WTC11 (cell line): Measurements from ENCODE around the gene RPTOR. TPM values are rescaled to one million over a fixed set of nuclear protein-coding genes. Genes with fewer than 3 reads are reported as not detected.

Experiments
- ATAC-seq: fragments of 200-7000 bp; cut with Tn5 transposase; 2 replicates; pipeline ENCODE4 v1.10.0; 2021; ENCODE audit warnings: mild to moderate bottlenecking, moderate library complexity
- CTCF ChIA-PET: fragments of 300-600 bp; sonication (Branson Sonifier 250); formaldehyde crosslinking; loops from one replicate; lab custom pipeline; 2021; ENCODE audit warnings: antibody characterized with exemption; lab: Charles Lee
- POLR2A ChIA-PET: fragments of 350-600 bp; sonication (Branson Sonifier 250); formaldehyde crosslinking; loops from one replicate; lab custom pipeline; 2021; ENCODE audit warnings: antibody characterized with exemption; lab: Charles Lee
- DNase-seq: peaks from one replicate; pipeline ENCODE4 v3.0.0; 2021; ENCODE audit warnings: low spot score
- H3K27ac Mint-ChIP-seq: 2 replicates; pipeline ENCODE4 v1.8.0; 2021; ENCODE audit warnings: mixed read lengths
- H3K27me3 Mint-ChIP-seq: 2 replicates; pipeline ENCODE4 v1.8.0; 2021; ENCODE audit warnings: low read depth, mild to moderate bottlenecking, moderate library complexity, mixed read lengths
- H3K36me3 Mint-ChIP-seq: 2 replicates; pipeline ENCODE4 v1.8.0; 2021; ENCODE audit warnings: mixed read lengths
- H3K4me1 Mint-ChIP-seq: 2 replicates; pipeline ENCODE4 v1.8.0; 2022; ENCODE audit warnings: mixed read lengths
- H3K4me3 Mint-ChIP-seq: 2 replicates; pipeline ENCODE4 v1.8.0; 2021; ENCODE audit warnings: mild to moderate bottlenecking, moderate library complexity, mixed read lengths
- H3K9me3 Mint-ChIP-seq: 2 replicates; pipeline ENCODE4 v1.8.0; 2021; ENCODE audit warnings: mixed read lengths
- CREM ChIP-seq: sonication (generic); formaldehyde crosslinking; IDR thresholded peaks from 2 replicates; pipeline ENCODE4 v1.8.1; 2022; ENCODE audit warnings: mild to moderate bottlenecking, missing genetic modification reagents, moderate library complexity
- EMX1 ChIP-seq: fragments of 250-450 bp; sonication (Bioruptor Pico); IDR thresholded peaks from 2 replicates; pipeline ENCODE4 v1.8.0; 2021; ENCODE audit warnings: mild to moderate bottlenecking
- FOXK1 ChIP-seq: sonication (generic); formaldehyde crosslinking; IDR thresholded peaks from 2 replicates; pipeline ENCODE4 v1.8.0; 2022; ENCODE audit warnings: mild to moderate bottlenecking, moderate library complexity, missing genetic modification reagents
- JAZF1 ChIP-seq: fragments of 250-450 bp; sonication (Bioruptor Pico); IDR thresholded peaks from 2 replicates; pipeline ENCODE4 v1.9.0; 2021; ENCODE audit warnings: moderate library complexity, mild to moderate bottlenecking, inconsistent platforms
- KAT7 ChIP-seq: sonication (generic); formaldehyde crosslinking; IDR thresholded peaks from 2 replicates; pipeline ENCODE4 v1.8.1; 2023; ENCODE audit warnings: missing genetic modification reagents, mild to moderate bottlenecking, borderline replicate concordance
- MYBL2 ChIP-seq: sonication (generic); formaldehyde crosslinking; IDR thresholded peaks from 2 replicates; pipeline ENCODE4 v1.8.1; 2023; ENCODE audit warnings: mild to moderate bottlenecking, moderate library complexity, missing genetic modification reagents
- NFE2L1 ChIP-seq: sonication (generic); formaldehyde crosslinking; IDR thresholded peaks from 2 replicates; pipeline ENCODE4 v1.8.1; 2023; ENCODE audit warnings: missing genetic modification reagents
- NFYB ChIP-seq: sonication (generic); formaldehyde crosslinking; conservative IDR thresholded peaks from 2 replicates; pipeline ENCODE4 v1.8.0; 2022; ENCODE audit warnings: low read depth, missing genetic modification reagents
- NR1H2 ChIP-seq: sonication (generic); formaldehyde crosslinking; IDR thresholded peaks from 2 replicates; pipeline ENCODE4 v1.9.0; 2021; ENCODE audit warnings: mild to moderate bottlenecking, moderate library complexity, missing genetic modification reagents
- OVOL2 ChIP-seq: fragments of 250-450 bp; sonication (Bioruptor Pico); IDR thresholded peaks from 2 replicates; pipeline ENCODE4 v1.9.0; 2021; ENCODE audit warnings: mild to moderate bottlenecking, borderline replicate concordance
- PRRX2 ChIP-seq: fragments of 250-450 bp; sonication (Bioruptor Pico); IDR thresholded peaks from 2 replicates; pipeline ENCODE4 v1.8.0; 2021; ENCODE audit warnings: mild to moderate bottlenecking
- RELA ChIP-seq: sonication (generic); formaldehyde crosslinking; IDR thresholded peaks from 2 replicates; pipeline ENCODE4 v1.8.1; 2022; ENCODE audit warnings: missing genetic modification reagents, mild to moderate bottlenecking, borderline replicate concordance
- RORB ChIP-seq: fragments of 250-450 bp; sonication (Bioruptor Pico); IDR thresholded peaks from 2 replicates; pipeline ENCODE4 v1.9.0; 2021; ENCODE audit warnings: mild to moderate bottlenecking
- SMAD3 ChIP-seq: sonication (generic); formaldehyde crosslinking; IDR thresholded peaks from 2 replicates; pipeline ENCODE4 v1.8.0; 2022; ENCODE audit warnings: missing genetic modification reagents, mild to moderate bottlenecking, borderline replicate concordance
- SOX15 ChIP-seq: fragments of 250-450 bp; sonication (Bioruptor Pico); IDR thresholded peaks from 2 replicates; pipeline ENCODE4 v1.9.0; 2021; ENCODE audit warnings: mild to moderate bottlenecking
- TEAD1 ChIP-seq: sonication (generic); formaldehyde crosslinking; IDR thresholded peaks from 2 replicates; pipeline ENCODE4 v1.8.0; 2022; ENCODE audit warnings: mild to moderate bottlenecking, missing genetic modification reagents
- ZBTB21 ChIP-seq: sonication (generic); formaldehyde crosslinking; IDR thresholded peaks from 2 replicates; pipeline ENCODE4 v1.8.1; 2023; ENCODE audit warnings: mild to moderate bottlenecking, missing genetic modification reagents, borderline replicate concordance
- ZNF232 ChIP-seq: sonication (generic); formaldehyde crosslinking; IDR thresholded peaks from 2 replicates; pipeline ENCODE4 v1.8.0; 2022; ENCODE audit warnings: mild to moderate bottlenecking, missing genetic modification reagents
- total RNA-seq: library from RNA; stranded (reverse); gene quantifications from 3 replicates; pipeline ENCODE4 v1.2.3, GENCODE V29; 2021
- TF ChIP-seq, protein P1 (sequence below): sonication (generic); formaldehyde crosslinking; IDR thresholded peaks from 2 replicates; pipeline ENCODE4 v1.8.1; 2023; ENCODE audit warnings: mild to moderate bottlenecking, missing genetic modification reagents, moderate library complexity
- TF ChIP-seq, protein P2 (sequence below): fragments of 250-450 bp; sonication (Bioruptor Pico); IDR thresholded peaks from 2 replicates; pipeline ENCODE4 v1.9.0; 2021; ENCODE audit warnings: moderate library complexity, mild to moderate bottlenecking, inconsistent platforms, borderline replicate concordance
- TF ChIP-seq, protein P3 (sequence below): sonication (generic); formaldehyde crosslinking; IDR thresholded peaks from 2 replicates; pipeline ENCODE4 v1.8.0; 2023; ENCODE audit warnings: missing genetic modification reagents
- TF ChIP-seq, protein P4 (sequence below): sonication (generic); formaldehyde crosslinking; IDR thresholded peaks from 2 replicates; pipeline ENCODE4 v1.8.0; 2022; ENCODE audit warnings: missing genetic modification reagents
- TF ChIP-seq, protein P5 (sequence below): fragments of 250-450 bp; sonication (Bioruptor Pico); IDR thresholded peaks from 2 replicates; pipeline ENCODE4 v2.1.2; 2022; ENCODE audit warnings: mild to moderate bottlenecking, moderate library complexity
- TF ChIP-seq, protein P6 (sequence below): fragments of 250-450 bp; sonication (Bioruptor Pico); conservative IDR thresholded peaks from 2 replicates; pipeline ENCODE4 v1.9.0; 2021; ENCODE audit warnings: mild to moderate bottlenecking
- TF ChIP-seq, protein P7 (sequence below): sonication (generic); formaldehyde crosslinking; IDR thresholded peaks from 2 replicates; pipeline ENCODE4 v1.8.1; 2023; ENCODE audit warnings: mild to moderate bottlenecking, missing genetic modification reagents

RPTOR gene
- total RNA-seq, 1 experiment from 2014 or later: 41.0 TPM

DNA sequence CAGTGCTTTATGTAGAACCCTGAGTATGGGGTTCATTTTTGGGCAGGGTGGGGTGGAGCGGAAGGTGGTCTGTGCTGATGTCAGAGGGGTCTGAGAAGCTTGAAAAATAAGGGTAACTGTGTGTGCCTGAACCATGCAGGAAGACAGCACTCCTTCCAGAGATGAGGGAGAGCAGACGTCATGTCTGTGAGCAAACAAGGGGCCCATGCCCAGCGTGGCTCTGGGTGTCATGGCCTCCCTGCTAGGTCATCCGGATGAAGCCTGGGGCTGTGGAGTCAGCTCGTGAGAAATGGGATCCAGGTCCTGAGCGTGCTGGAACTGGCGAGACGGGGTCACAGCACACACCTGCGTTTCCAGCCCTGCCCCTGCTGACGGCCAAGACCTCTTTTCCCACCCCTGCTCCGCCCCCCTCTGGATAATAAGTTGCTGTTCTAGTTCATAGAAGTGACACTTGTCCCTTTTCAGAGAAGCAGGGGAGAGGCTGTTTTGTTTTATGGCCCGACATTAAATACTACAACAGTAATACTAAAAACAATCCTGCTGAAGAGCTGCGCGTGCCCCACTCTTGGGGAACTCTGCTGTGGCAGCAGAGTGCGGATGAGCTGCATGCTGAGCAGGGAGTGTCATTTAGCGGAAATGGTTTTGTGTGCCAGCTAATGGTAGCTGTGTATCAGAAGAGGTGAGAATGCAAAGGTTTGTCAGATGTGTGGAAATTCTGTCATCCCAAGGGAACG is 92.6 kb downstream of the RPTOR start (continued):
- TF ChIP-seq RELA (CRISPR knock-in tag) (no peak), ZBTB21 (no peak), JAZF1 (CRISPR knock-in tag) (no peak), SMAD3 (CRISPR knock-in tag) (no peak), ZNF232 (CRISPR knock-in tag) (no peak), EMX1 (CRISPR knock-in tag) (no peak), NFE2L1 (no peak)
- TF ChIP-seq, protein P1, sequence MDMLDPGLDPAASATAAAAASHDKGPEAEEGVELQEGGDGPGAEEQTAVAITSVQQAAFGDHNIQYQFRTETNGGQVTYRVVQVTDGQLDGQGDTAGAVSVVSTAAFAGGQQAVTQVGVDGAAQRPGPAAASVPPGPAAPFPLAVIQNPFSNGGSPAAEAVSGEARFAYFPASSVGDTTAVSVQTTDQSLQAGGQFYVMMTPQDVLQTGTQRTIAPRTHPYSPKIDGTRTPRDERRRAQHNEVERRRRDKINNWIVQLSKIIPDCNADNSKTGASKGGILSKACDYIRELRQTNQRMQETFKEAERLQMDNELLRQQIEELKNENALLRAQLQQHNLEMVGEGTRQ (CRISPR knock-in tag): no peak
- TF ChIP-seq, protein P2, sequence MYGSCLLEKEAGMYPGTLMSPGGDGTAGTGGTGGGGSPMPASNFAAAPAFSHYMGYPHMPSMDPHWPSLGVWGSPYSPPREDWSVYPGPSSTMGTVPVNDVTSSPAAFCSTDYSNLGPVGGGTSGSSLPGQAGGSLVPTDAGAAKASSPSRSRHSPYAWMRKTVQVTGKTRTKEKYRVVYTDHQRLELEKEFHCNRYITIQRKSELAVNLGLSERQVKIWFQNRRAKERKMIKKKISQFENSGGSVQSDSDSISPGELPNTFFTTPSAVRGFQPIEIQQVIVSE (CRISPR knock-in tag): no peak
- TF ChIP-seq, protein P3, sequence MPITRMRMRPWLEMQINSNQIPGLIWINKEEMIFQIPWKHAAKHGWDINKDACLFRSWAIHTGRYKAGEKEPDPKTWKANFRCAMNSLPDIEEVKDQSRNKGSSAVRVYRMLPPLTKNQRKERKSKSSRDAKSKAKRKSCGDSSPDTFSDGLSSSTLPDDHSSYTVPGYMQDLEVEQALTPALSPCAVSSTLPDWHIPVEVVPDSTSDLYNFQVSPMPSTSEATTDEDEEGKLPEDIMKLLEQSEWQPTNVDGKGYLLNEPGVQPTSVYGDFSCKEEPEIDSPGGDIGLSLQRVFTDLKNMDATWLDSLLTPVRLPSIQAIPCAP (CRISPR knock-in tag): no peak
- TF ChIP-seq, all 79 proteins: peak for 0

DNA sequence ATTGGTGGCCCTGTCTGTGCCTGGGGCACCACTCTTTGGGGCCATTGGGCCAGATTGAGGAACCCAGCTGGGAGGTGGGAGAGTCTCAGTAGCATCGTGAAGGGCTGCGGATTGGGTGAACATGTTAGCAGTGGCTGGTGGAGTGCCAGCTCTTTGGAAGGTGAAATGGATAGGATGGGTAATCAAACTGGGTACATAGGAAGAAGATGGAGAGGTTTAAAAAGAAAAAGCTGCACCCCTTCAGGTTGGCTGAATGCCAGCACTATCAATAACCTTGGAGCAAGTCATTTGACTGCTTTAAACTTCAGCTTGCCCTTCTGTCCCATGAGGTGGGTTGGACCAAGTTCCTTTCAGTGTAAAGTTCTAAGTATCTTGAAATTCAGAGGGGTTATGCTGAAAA is 95.0 kb downstream of the RPTOR start:
- no peaks in the 10 kb centered on the region for H3K9me3 Mint-ChIP-seq
- no peak overlapping the region for H3K27ac Mint-ChIP-seq
- POLR2A ChIA-PET: no interaction called here
- TF ChIP-seq FOXK1 (CRISPR knock-in tag) (no peak), NR1H2 (CRISPR knock-in tag) (no peak), SOX15 (CRISPR knock-in tag) (no peak), TEAD1 (CRISPR knock-in tag) (no peak), KAT7 (CRISPR knock-in tag) (no peak), CREM (no peak), RORB (CRISPR knock-in tag) (no peak), PRRX2 (CRISPR knock-in tag) (no peak), NFYB (CRISPR knock-in tag) (no peak), OVOL2 (CRISPR knock-in tag) (no peak), JAZF1 (CRISPR knock-in tag) (no peak), MYBL2 (no peak)
- TF ChIP-seq, protein P4, sequence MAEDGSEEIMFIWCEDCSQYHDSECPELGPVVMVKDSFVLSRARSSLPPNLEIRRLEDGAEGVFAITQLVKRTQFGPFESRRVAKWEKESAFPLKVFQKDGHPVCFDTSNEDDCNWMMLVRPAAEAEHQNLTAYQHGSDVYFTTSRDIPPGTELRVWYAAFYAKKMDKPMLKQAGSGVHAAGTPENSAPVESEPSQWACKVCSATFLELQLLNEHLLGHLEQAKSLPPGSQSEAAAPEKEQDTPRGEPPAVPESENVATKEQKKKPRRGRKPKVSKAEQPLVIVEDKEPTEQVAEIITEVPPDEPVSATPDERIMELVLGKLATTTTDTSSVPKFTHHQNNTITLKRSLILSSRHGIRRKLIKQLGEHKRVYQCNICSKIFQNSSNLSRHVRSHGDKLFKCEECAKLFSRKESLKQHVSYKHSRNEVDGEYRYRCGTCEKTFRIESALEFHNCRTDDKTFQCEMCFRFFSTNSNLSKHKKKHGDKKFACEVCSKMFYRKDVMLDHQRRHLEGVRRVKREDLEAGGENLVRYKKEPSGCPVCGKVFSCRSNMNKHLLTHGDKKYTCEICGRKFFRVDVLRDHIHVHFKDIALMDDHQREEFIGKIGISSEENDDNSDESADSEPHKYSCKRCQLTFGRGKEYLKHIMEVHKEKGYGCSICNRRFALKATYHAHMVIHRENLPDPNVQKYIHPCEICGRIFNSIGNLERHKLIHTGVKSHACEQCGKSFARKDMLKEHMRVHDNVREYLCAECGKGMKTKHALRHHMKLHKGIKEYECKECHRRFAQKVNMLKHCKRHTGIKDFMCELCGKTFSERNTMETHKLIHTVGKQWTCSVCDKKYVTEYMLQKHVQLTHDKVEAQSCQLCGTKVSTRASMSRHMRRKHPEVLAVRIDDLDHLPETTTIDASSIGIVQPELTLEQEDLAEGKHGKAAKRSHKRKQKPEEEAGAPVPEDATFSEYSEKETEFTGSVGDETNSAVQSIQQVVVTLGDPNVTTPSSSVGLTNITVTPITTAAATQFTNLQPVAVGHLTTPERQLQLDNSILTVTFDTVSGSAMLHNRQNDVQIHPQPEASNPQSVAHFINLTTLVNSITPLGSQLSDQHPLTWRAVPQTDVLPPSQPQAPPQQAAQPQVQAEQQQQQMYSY: no peak
- TF ChIP-seq, protein P5, sequence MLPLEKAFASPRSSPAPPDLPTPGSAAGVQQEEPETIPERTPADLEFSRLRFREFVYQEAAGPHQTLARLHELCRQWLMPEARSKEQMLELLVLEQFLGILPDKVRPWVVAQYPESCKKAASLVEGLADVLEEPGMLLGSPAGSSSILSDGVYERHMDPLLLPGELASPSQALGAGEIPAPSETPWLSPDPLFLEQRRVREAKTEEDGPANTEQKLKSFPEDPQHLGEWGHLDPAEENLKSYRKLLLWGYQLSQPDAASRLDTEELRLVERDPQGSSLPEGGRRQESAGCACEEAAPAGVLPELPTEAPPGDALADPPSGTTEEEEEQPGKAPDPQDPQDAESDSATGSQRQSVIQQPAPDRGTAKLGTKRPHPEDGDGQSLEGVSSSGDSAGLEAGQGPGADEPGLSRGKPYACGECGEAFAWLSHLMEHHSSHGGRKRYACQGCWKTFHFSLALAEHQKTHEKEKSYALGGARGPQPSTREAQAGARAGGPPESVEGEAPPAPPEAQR (CRISPR knock-in tag): no peak
- TF ChIP-seq, protein P2 (CRISPR knock-in tag): no peak
- TF ChIP-seq, protein P6, sequence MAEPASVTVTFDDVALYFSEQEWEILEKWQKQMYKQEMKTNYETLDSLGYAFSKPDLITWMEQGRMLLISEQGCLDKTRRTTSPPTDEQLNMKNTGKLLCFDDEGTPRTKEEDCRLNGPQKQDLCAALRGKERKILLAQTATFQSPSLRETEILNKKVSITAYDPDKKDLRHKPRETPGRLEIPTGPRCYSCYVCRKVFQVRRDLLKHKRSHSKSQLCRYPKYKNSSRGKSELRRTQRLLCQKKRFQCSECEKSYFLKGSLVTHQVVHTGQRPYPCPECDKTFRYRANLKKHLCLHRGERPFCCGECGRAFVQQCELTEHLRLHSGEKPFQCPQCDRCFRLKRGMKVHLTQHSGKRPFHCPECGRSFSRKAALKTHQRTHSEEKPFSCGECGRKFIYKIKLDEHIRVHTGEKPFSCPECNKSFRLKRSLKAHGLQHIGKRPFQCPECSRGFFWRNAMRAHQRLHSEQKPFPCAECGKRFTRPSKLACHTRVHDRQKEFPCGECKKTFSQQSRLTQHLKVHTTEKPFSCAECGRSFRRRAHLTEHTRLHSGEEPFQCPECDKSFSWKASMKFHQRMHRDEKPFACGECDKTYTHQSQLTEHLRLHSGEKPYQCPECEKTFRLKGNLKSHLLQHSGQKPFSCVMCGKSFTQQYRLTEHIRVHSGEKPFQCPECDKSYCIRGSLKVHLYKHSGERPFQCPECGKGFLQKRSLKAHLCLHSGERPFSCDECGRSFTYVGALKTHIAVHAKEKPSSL (CRISPR knock-in tag): no peak
- TF ChIP-seq, protein P7, sequence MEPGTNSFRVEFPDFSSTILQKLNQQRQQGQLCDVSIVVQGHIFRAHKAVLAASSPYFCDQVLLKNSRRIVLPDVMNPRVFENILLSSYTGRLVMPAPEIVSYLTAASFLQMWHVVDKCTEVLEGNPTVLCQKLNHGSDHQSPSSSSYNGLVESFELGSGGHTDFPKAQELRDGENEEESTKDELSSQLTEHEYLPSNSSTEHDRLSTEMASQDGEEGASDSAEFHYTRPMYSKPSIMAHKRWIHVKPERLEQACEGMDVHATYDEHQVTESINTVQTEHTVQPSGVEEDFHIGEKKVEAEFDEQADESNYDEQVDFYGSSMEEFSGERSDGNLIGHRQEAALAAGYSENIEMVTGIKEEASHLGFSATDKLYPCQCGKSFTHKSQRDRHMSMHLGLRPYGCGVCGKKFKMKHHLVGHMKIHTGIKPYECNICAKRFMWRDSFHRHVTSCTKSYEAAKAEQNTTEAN: no peak

More for the DNA sequence above, 95.0 kb downstream of the RPTOR start:
- H3K36me3 Mint-ChIP-seq: no peaks in the 10 kb centered on the region
- H3K4me1 Mint-ChIP-seq: peaks cover 14% of the 10 kb centered on the region
- H3K4me3 Mint-ChIP-seq: no peak overlapping the region
- CTCF ChIA-PET: interaction anchor here (4.9 kb wide), 1 partner anchor 10 kb away, joined by 34 read pairs; no protein-coding TSS in a partner anchor
- ATAC-seq (no peak), DNase-seq (no peak)
- no peaks in the 10 kb centered on the region for H3K27me3 Mint-ChIP-seq
